ENCODE measurements around the gene SPTBN1. TPM values are rescaled to one million over a fixed set of nuclear protein-coding genes. Genes with fewer than 3 reads are reported as not detected.

The SPTBN1 gene
- total and polyA plus RNA-seq, 9 of the 15 experiments (the other 6 are each of a cell fraction or from before 2014, with no cell fraction given): 8.9 to 66.8 (median 31.4) TPM

GRCh38 chr2:54570925-54571694, 115.0 kb downstream of the SPTBN1 start (continued):
- TF ChIP-seq CHD7 (IDR thresholded peaks at IDR 0.05; ENCODE audit: low read depth, low read length) (no peak), SMARCA4 (IDR thresholded peaks at IDR 0.05) (peak; percentile 83), SMAD4 (CRISPR knock-in tag; conservative IDR thresholded peaks at IDR 0.05) (peak; percentile 86), FOXJ2 (tag; IDR thresholded peaks at IDR 0.05) (peak; percentile 18; the same call in 1 of the 2 replicates), MBD1 (CRISPR knock-in tag; IDR thresholded peaks at IDR 0.05) (no peak), TOE1 (IDR thresholded peaks at IDR 0.05; ENCODE audit: borderline replicate concordance) (no peak), TOE1 (CRISPR knock-in tag; IDR thresholded peaks at IDR 0.05; ENCODE audit: borderline replicate concordance, low read depth) (no peak), RFX5 (IDR thresholded peaks at IDR 0.05; ENCODE audit: low read depth, low read length) (no peak), POLR2AphosphoS5 (IDR thresholded peaks at IDR 0.05; ENCODE audit: control insufficient read depth, insufficient read depth, low read depth, low read length) (peak; percentile 61; the same call in 1 of the 2 replicates), RFX1 (IDR thresholded peaks at IDR 0.05) (no peak), KDM1A (IDR thresholded peaks at IDR 0.05) (peak; percentile 92)

All from K562 (cell line).